Prostate gland (tissue), 2 donors: ENCODE data around the gene RSPRY1.

ENCODE experiments used
- CTCF ChIP-seq, 4 experiments: fragments of 200-600 bp in 2 of 4; fragments of 450-650 bp in 2 of 4; sonication (generic) in 2 of 4; IDR thresholded peaks; 1 replicate in 3 of 4; 2 replicates in 1 of 4; pipeline ENCODE4 v1.5.1; 2016 to 2019; ENCODE audit warnings: antibody characterized with exemption in 4 of 4, mild to moderate bottlenecking in 2 of 4, moderate library complexity in 2 of 4
- POLR2A ChIP-seq: fragments of 450-650 bp; IDR thresholded peaks from one replicate; pipeline ENCODE4 v1.6.1; 2016; ENCODE audit warnings: antibody characterized with exemption, mild to moderate bottlenecking
- POLR2AphosphoS5 ChIP-seq: sonication (generic); formaldehyde crosslinking; IDR thresholded peaks from one replicate; pipeline ENCODE4 v1.6.1; 2017; ENCODE audit warnings: antibody characterized with exemption

GRCh38 chr16:57178196-57178595 lies 7.9 kb upstream of the RSPRY1 start:
- TF ChIP-seq CTCF (IDR thresholded peaks at IDR 0.05): no peak
- TF ChIP-seq POLR2A: no peak
- no peak for TF ChIP-seq POLR2AphosphoS5
